Loucy (cell line): ENCODE data around the gene S1PR3.

Source experiments
- H2AFZ ChIP-seq: fragments of 200-600 bp; sonication (generic); 2 replicates; pipeline ENCODE4 v1.6.0; 2016; ENCODE audit warnings: antibody characterized with exemption, mild to moderate bottlenecking, low read length, moderate library complexity
- H3F3A ChIP-seq: fragments of 200-600 bp; 2 replicates; pipeline ENCODE4 v1.6.0; 2016; ENCODE audit warnings: antibody characterized with exemption, low read depth, mild to moderate bottlenecking
- H3K27me3 ChIP-seq: fragments of 200-600 bp; sonication (generic); 2 replicates; pipeline ENCODE4 v1.6.1; 2014; ENCODE audit warnings: low read length, mild to moderate bottlenecking; ENCODE audit not compliant: insufficient read depth, poor library complexity, severe bottlenecking
- H3K36me3 ChIP-seq: fragments of 200-600 bp; sonication (generic); 2 replicates; pipeline ENCODE4 v1.6.1; 2016; ENCODE audit warnings: low read length; ENCODE audit not compliant: insufficient read depth
- H3K4me1 ChIP-seq: fragments of 200-600 bp; sonication (generic); 2 replicates; pipeline ENCODE4 v1.5.1; 2014; ENCODE audit warnings: low read length, mild to moderate bottlenecking; ENCODE audit not compliant: insufficient read depth, poor library complexity, severe bottlenecking
- H3K4me2 ChIP-seq: fragments of 200-600 bp; sonication (generic); 2 replicates; pipeline ENCODE4 v1.6.0; 2014; ENCODE audit warnings: antibody characterized with exemption, low read length, low read depth, mild to moderate bottlenecking; ENCODE audit not compliant: poor library complexity, severe bottlenecking
- H3K4me3 ChIP-seq: fragments of 200-600 bp; sonication (generic); 2 replicates; pipeline ENCODE4 v1.5.1; 2014; ENCODE audit warnings: low read length, mild to moderate bottlenecking, mixed read lengths; ENCODE audit not compliant: poor library complexity, severe bottlenecking
- H3K79me2 ChIP-seq: fragments of 200-600 bp; sonication (generic); 2 replicates; pipeline ENCODE4 v1.6.1; 2014; ENCODE audit warnings: low read length; ENCODE audit not compliant: insufficient read depth
- H3K9ac ChIP-seq: fragments of 200-600 bp; sonication (generic); 2 replicates; pipeline ENCODE4 v1.6.0; 2014; ENCODE audit warnings: mild to moderate bottlenecking, low read depth, low read length, moderate library complexity; ENCODE audit not compliant: poor library complexity, severe bottlenecking
- H3K9me2 ChIP-seq: fragments of 200-600 bp; sonication (generic); replicated peaks from 2 replicates; pipeline ENCODE4 v1.6.1; 2016; ENCODE audit warnings: low read depth, low read length, mixed read lengths
- H3K9me3 ChIP-seq: fragments of 200-600 bp; sonication (generic); 2 replicates; pipeline ENCODE4 v1.6.1; 2014; ENCODE audit warnings: mild to moderate bottlenecking, antibody characterized with exemption, low read length, low read depth; ENCODE audit not compliant: insufficient read depth
- H4K20me1 ChIP-seq: fragments of 200-600 bp; sonication (generic); 2 replicates; pipeline ENCODE4 v1.6.0; 2014; ENCODE audit warnings: antibody characterized with exemption, low read length, mild to moderate bottlenecking; ENCODE audit not compliant: insufficient read depth, poor library complexity, severe bottlenecking
- CTCF ChIP-seq: fragments of 200-600 bp; sonication (generic); conservative IDR thresholded peaks from 2 replicates; pipeline ENCODE4 v1.5.1; 2014; ENCODE audit warnings: mild to moderate bottlenecking, antibody characterized with exemption, low read length
- EZH2phosphoT487 ChIP-seq: fragments of 200-600 bp; IDR thresholded peaks from 2 replicates; pipeline ENCODE4 v1.6.1; 2018; ENCODE audit warnings: antibody characterized with exemption, mild to moderate bottlenecking, moderate library complexity, borderline replicate concordance

Gene S1PR3

GRCh38 chr9:88945636-88946333, 45.5 kb upstream of the S1PR3 start:
- H3K79me2 ChIP-seq: no peaks in the 10 kb centered on the region
- H3K9ac ChIP-seq: no peak overlapping the region
- H4K20me1 ChIP-seq: no peaks in the 10 kb centered on the region
- H3K9me3 ChIP-seq: no peaks in the 10 kb centered on the region
- no peak overlapping the region for H2AFZ ChIP-seq
- no peaks in the 10 kb centered on the region for H3K36me3 ChIP-seq
- TF ChIP-seq EZH2phosphoT487 (no peak), CTCF (no peak)
- no peaks in the 10 kb centered on the region for H3F3A ChIP-seq
- peaks cover 3% of the 10 kb centered on the region for H3K4me1 ChIP-seq
- no peaks in the 10 kb centered on the region for H3K9me2 ChIP-seq
- H3K4me2 ChIP-seq: no peak overlapping the region
- H3K27me3 ChIP-seq: no peaks in the 10 kb centered on the region
- H3K4me3 ChIP-seq: no peak overlapping the region

- Histone ChIP-seq H3K27me3 (no peaks in the 10 kb centered on the region), H3K9ac (no peak overlapping the region), H3K4me2 (no peak overlapping the region), H3K4me3 (no peak overlapping the region), H3K9me2 (no peaks in the 10 kb centered on the region), H4K20me1 (no peaks in the 10 kb centered on the region), H2AFZ (no peak overlapping the region), H3K79me2 (no peaks in the 10 kb centered on the region), H3K9me3 (no peaks in the 10 kb centered on the region), H3K36me3 (no peaks in the 10 kb centered on the region), H3F3A (no peaks in the 10 kb centered on the region), H3K4me1 (peaks cover 23% of the 10 kb centered on the region)
- no peak for TF ChIP-seq CTCF
- no peak for TF ChIP-seq EZH2phosphoT487
Measured at GRCh38 chr9:88947581-88948573, 43.4 kb upstream of the S1PR3 start.

- no peaks in the 10 kb centered on the region for H3F3A ChIP-seq
- no peaks in the 10 kb centered on the region for H4K20me1 ChIP-seq
- no peaks in the 10 kb centered on the region for H3K36me3 ChIP-seq
- H3K9me2 ChIP-seq: no peaks in the 10 kb centered on the region
- TF ChIP-seq EZH2phosphoT487 (no peak), CTCF (no peak)
- no peak overlapping the region for H3K4me2 ChIP-seq
- no peaks in the 10 kb centered on the region for H3K9me3 ChIP-seq
- no peaks in the 10 kb centered on the region for H3K79me2 ChIP-seq
- no peak overlapping the region for H3K9ac ChIP-seq
- H2AFZ ChIP-seq: no peak overlapping the region
- peaks cover 39% of the 10 kb centered on the region for H3K4me1 ChIP-seq
- H3K4me3 ChIP-seq: no peak overlapping the region
- H3K27me3 ChIP-seq: no peaks in the 10 kb centered on the region
Measured at GRCh38 chr9:88949425-88949824, 41.8 kb upstream of the S1PR3 start.
